Measurements from ENCODE around the gene ASIC1.

GRCh38 chr12:50014342-50014741 is 43.1 kb upstream of the ASIC1 start:
- TF ChIP-seq EZH2phosphoT487 (IDR thresholded peaks at IDR 0.05; ENCODE audit: borderline replicate concordance, low read length) (no peak), CTCF (conservative IDR thresholded peaks at IDR 0.05; ENCODE audit: low read depth, low read length) (no peak), EZH2 (IDR thresholded peaks at IDR 0.05; ENCODE audit: low read length, unreplicated experiment) (no peak)

All from PC-3 (cell line).